Uterus (tissue), 4 donors: ENCODE measurements around the gene CDH16. TPM values are rescaled to one million over a fixed set of nuclear protein-coding genes. Genes with fewer than 3 reads are reported as not detected.

ENCODE experiments used
- DNase-seq, 2 donors: peaks; one replicate each; pipeline ENCODE4 v3.0.0-alpha.2; 2019 to 2020
- H3K27ac ChIP-seq, 2 donors: fragments of 200-600 bp; sonication (generic); 1 replicate in 1 of 2; 2 replicates in 1 of 2; pipeline ENCODE4 v1.5.1; 2016 to 2018
- H3K27me3 ChIP-seq, 2 donors: fragments of 200-600 bp; sonication (generic); one replicate each; pipeline ENCODE4 v1.5.1; 2018 to 2019; ENCODE audit warnings: control low read depth in 1 of 2
- H3K36me3 ChIP-seq, 2 donors: fragments of 200-600 bp; sonication (generic); one replicate each; pipeline ENCODE4 v1.5.1; 2019; ENCODE audit warnings: control low read depth in 1 of 2
- H3K4me1 ChIP-seq, 2 donors: fragments of 200-600 bp; sonication (generic); one replicate each; pipeline ENCODE4 v1.5.1; 2018 to 2019; ENCODE audit warnings: control low read depth in 1 of 2
- H3K4me3 ChIP-seq, 2 donors: fragments of 200-600 bp; sonication (generic); 1 replicate in 1 of 2; 2 replicates in 1 of 2; pipeline ENCODE4 v1.5.1; 2018 to 2019; ENCODE audit warnings: mild to moderate bottlenecking in 1 of 2
- H3K9me3 ChIP-seq, 2 donors: fragments of 200-600 bp; sonication (generic); one replicate each; pipeline ENCODE4 v1.5.1; 2019; ENCODE audit warnings: control low read depth in 1 of 2
- POLR2A ChIP-seq, 2 donors: fragments of 450-650 bp; IDR thresholded peaks; one replicate each; pipeline ENCODE4 v1.6.1; 2016; ENCODE audit warnings: antibody characterized with exemption in 2 of 2, mild to moderate bottlenecking in 1 of 2, moderate library complexity in 1 of 2
- intact Hi-C: fragments of 100-400 bp; cut with DNase I; formaldehyde crosslinking; loops from one replicate; pipeline ENCODE4 v1.15.1; 2023; ENCODE audit warnings: low total_unique reads
- total RNA-seq, 4 donors: library from RNA; depleted of rRNA in 3 of 4; stranded (reverse); fragments of >200 nt in 3 of 4; gene quantifications; one replicate each; pipeline versions ENCODE4 v1.1.0 to v1.2.4, GENCODE V29; 2014 to 2023
- TF ChIP-seq, protein P1 (sequence below), 4 experiments: fragments of 200-600 bp in 2 of 4; fragments of 450-650 bp in 2 of 4; sonication (generic) in 2 of 4; IDR thresholded peaks; one replicate each; pipeline ENCODE4 v1.5.1; 2016 to 2019; ENCODE audit warnings: antibody characterized with exemption in 4 of 4, mild to moderate bottlenecking in 2 of 4, moderate library complexity in 1 of 4
- donor health status: DM: yes; HTN: yes; CAD: no.

The CDH16 gene
- total RNA-seq, 4 donors from 2014 or later, result 12.6 TPM; not detected in 3

DNA sequence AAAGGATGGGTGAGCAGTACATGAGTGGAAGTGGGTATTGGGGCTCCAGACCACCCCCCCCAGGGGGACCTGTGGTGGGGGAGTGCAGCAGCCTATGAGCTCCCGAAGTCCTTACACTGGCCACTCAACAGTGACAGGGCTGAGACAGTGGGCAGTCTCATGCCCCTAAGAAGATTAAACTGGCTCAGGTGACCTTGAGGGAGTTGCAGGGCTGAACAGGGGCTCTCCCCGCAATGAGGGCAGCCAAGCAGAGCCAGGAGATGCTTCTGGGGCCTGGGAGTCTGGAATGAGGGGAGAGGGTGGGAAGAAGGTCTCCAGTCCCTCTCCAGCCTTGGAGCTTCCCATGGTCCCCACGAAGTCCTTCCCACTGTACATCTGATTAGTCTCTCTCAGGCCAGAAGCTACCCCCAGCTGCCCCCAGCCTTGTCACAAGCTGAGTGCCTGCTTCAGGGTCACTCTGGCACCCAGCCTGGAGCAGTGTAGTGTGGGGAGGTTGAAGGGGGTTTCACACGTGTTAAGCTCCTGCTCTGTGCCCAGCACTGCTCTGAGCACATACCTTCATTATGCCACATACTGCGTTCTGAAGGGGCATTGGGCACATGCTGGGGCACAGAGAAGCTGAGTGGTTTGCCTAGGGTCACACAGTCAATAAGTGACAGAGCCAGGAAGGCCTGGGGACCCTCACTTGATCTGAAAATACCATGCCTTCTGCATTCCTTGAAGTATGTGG lies 1.0 kb upstream of the CDH16 start:
- H3K9me3 ChIP-seq, result no peaks in the 10 kb centered on the region
- no peaks in the 10 kb centered on the region for H3K36me3 ChIP-seq
- no peaks in the 10 kb centered on the region for H3K27me3 ChIP-seq
- H3K27ac ChIP-seq, result no peak overlapping the region
- H3K4me3 ChIP-seq, result no peak overlapping the region
- no peak for TF ChIP-seq POLR2A (IDR thresholded peaks at IDR 0.05)
- TF ChIP-seq, protein P1, sequence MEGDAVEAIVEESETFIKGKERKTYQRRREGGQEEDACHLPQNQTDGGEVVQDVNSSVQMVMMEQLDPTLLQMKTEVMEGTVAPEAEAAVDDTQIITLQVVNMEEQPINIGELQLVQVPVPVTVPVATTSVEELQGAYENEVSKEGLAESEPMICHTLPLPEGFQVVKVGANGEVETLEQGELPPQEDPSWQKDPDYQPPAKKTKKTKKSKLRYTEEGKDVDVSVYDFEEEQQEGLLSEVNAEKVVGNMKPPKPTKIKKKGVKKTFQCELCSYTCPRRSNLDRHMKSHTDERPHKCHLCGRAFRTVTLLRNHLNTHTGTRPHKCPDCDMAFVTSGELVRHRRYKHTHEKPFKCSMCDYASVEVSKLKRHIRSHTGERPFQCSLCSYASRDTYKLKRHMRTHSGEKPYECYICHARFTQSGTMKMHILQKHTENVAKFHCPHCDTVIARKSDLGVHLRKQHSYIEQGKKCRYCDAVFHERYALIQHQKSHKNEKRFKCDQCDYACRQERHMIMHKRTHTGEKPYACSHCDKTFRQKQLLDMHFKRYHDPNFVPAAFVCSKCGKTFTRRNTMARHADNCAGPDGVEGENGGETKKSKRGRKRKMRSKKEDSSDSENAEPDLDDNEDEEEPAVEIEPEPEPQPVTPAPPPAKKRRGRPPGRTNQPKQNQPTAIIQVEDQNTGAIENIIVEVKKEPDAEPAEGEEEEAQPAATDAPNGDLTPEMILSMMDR (IDR thresholded peaks at IDR 0.05), result no peak
- H3K4me1 ChIP-seq, result no peaks in the 10 kb centered on the region
- intact Hi-C loops, result no loop called here
- no peak for DNase-seq

DNA sequence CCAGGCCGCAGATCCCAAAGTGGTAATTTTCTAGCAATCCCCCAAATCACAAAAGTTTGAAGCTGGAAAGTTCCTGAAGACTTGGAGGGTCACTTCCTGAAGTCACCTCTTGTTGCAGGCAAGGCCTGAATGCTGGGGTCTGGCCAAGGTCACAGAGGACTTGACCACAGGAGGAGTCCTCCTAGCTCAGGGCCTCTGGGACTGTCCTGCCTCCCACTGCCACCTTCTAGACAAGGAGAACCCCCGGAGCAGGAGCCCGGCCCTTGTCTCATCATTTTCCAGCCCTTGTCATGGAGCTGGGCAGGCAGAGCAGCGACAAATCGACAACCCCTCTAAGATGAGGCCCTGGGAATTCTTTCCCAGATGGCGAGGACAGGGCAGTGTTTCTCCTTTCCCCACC lies 330 bp downstream of the CDH16 start:
- intact Hi-C loops, result no loop called here
- no peaks in the 10 kb centered on the region for H3K4me1 ChIP-seq
- no peak overlapping the region for H3K27ac ChIP-seq

DNA sequence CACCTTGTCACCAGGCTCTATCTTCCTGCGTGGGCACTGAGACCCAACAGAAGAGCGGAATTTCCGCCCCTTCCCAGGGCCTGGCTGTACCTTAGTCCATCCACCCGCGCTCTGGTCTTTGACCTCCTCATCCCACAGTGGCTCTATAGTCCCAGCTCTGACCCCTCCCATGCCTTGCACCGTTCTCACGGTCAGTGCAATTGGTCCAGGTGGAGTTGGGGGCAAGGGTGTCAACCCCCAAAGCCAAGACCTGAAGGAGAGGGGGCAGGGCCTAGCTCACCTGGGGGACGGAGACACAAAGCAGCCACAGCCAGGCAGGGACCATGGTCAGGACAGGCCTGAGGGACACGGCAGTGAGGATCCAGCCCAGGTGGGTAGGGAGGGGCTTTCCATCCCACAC lies 944 bp downstream of the CDH16 start:
- intact Hi-C loops, result no loop called here
- TF ChIP-seq, protein P1 (IDR thresholded peaks at IDR 0.05), result no peak
- no peak for TF ChIP-seq POLR2A (IDR thresholded peaks at IDR 0.05)
- H3K9me3 ChIP-seq, result no peaks in the 10 kb centered on the region
- no peak overlapping the region for H3K27ac ChIP-seq
- no peaks in the 10 kb centered on the region for H3K36me3 ChIP-seq
- no peaks in the 10 kb centered on the region for H3K27me3 ChIP-seq
- H3K4me3 ChIP-seq, result no peak overlapping the region
- no peak for DNase-seq
- H3K4me1 ChIP-seq, result no peaks in the 10 kb centered on the region

More for the DNA sequence above, 330 bp downstream of the CDH16 start:
- Histone ChIP-seq H3K4me3 (no peak overlapping the region), H3K27me3 (no peaks in the 10 kb centered on the region), H3K9me3 (no peaks in the 10 kb centered on the region), H3K36me3 (no peaks in the 10 kb centered on the region)
- TF ChIP-seq, protein P1 (IDR thresholded peaks at IDR 0.05), result no peak
- no peak for TF ChIP-seq POLR2A (IDR thresholded peaks at IDR 0.05)
- DNase-seq, result no peak

DNA sequence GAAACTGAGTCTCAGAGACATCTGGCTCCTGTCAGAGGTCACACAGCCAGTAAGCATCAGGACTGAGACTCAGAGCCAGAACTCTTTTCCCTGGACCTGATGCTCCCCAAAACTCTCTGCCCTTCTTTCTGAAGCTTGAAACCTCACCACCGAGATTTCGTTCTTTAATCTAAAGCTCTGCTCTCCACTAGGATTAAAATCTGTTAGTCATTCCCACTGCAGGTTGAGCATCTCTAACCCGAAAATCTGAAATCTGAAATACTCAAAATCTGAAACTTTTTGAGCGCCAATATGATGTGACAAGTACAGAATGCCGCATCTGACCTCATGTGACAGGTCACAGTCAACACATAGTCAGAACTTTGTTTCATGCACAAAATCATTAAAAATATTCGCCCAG lies 2.2 kb downstream of the CDH16 start:
- H3K36me3 ChIP-seq, result no peaks in the 10 kb centered on the region
- H3K27ac ChIP-seq, result no peak overlapping the region
- H3K27me3 ChIP-seq, result no peaks in the 10 kb centered on the region
- TF ChIP-seq POLR2A (IDR thresholded peaks at IDR 0.05), result no peak
- TF ChIP-seq, protein P1 (IDR thresholded peaks at IDR 0.05), result no peak
- intact Hi-C loops, result no loop called here
- DNase-seq, result no peak
- H3K9me3 ChIP-seq, result no peaks in the 10 kb centered on the region
- H3K4me1 ChIP-seq, result no peaks in the 10 kb centered on the region
- H3K4me3 ChIP-seq, result no peak overlapping the region

DNA sequence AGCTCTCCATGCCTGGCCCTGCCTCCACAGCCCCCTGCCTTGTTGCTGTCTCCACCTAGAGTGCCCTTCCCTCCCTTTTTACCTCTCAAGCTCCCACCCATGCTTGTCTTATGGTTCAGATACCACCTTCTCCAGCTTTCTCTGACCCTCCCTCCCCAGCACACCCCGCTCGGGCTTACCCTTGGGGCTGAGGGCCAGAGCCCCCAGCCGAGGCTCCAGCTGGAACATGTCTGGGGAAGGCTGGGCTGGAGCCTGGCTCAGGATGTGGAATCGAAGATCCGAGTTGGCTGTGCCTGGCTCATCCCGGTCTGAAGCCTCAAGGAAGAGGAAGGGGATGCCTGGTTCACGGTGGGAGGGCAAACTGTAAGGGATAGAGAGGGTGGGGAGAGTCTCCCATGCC lies 3.6 kb downstream of the CDH16 start:
- H3K27ac ChIP-seq, result no peak overlapping the region
- no peaks in the 10 kb centered on the region for H3K9me3 ChIP-seq
- intact Hi-C loops, result no loop called here
- H3K36me3 ChIP-seq, result no peaks in the 10 kb centered on the region
- no peaks in the 10 kb centered on the region for H3K4me1 ChIP-seq
- H3K27me3 ChIP-seq, result no peaks in the 10 kb centered on the region
- TF ChIP-seq POLR2A (IDR thresholded peaks at IDR 0.05), result no peak
- TF ChIP-seq, protein P1 (IDR thresholded peaks at IDR 0.05), result no peak
- no peak for DNase-seq
- H3K4me3 ChIP-seq, result no peak overlapping the region
